ENCODE data around the gene SYNE2.
"Not testable (repeated sequence)": the region's sequence is repeated elsewhere in the genome, so short reads cannot be mapped to it uniquely, and the experiment has no call there.

SYNE2 gene

GRCh38 chr14:63966407-63966806, 113.6 kb downstream of the SYNE2 start:
- no peak for DNase-seq

- DNase-seq, result no peak
Observed at GRCh38 chr14:63972323-63972932, 119.6 kb downstream of the SYNE2 start.

- no peak for DNase-seq
Observed at GRCh38 chr14:63974176-63974575, 121.4 kb downstream of the SYNE2 start.

DNA sequence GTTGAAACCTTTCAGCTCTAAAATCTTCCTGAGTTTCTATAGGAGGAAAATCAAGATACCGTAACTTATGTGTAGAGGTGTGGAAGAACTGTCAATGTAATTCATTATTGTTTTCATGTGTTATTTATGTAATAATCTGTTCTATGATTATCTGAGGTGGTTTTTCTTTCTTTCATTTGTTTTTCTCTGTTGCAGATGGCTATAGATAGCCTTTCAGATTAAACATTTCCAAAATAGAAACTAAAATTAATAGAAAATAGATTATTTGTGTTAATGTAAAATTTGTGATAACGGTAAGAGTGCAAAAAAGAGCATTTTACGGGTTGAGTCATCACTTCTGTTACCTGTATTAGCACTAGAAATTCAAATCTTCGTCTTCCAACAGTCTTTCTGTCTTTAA, 128.8 kb downstream of the SYNE2 start:
- DNase-seq, result no peak

DNA sequence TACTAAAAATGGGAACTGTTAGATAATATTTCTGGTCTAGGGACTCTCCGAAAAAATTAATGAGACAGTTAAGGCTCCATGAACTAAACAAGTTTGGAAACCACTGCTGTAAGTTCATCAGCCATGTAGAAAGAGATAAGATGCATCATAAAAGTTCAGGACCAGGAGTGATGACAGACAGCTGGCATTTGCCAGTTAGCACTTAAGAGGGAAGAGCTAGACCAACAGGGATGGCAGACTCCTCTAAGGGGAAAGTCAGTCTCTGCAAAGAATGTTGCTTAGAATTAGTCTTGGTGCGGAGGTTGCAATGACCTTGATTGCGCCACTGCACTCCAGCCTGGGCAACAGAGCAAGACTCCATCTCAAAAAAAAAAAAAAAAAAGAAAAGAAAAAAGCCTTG, 129.4 kb downstream of the SYNE2 start:
- no peak for DNase-seq

GRCh38 chr14:63982629-63983028, 129.8 kb downstream of the SYNE2 start:
- no peak for DNase-seq

DNA sequence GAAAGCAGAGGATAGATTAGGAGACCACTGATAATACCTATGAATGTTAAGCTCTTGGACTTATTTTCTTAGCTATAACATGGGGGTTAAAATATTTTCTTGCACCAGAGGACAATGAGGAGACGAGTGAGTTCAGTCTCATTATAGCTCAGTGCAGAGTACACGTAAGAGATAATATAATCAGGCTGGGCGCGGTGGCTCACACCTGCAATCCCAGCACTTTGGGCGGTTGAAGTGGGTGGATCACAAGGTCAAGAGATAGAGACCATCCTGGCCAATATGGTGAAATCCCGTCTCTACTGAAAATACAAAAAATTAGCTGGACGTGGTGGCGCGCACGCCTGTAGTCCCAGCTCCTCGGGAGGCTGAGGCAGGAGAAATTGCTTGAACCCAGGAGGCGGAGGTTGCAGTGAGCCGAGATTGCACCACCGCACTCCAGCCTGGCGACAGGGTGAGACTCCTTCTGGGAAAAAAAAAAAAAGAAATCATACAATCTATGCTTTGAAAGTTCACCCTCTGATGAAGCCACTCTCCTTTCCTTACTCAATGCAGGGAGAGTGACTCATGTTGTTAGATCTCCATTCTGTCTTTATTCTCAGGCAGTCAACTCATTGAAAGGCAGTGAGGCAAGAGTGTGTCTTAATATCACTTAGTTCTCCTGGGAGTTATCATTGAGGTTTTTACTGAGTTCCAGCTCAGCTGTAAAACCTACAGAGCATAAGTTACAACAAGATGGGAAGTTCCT, 134.2 kb downstream of the SYNE2 start:
- DNase-seq, result no peak

- no peak for DNase-seq
Observed at GRCh38 chr14:63988579-63988978, 135.8 kb downstream of the SYNE2 start.

GRCh38 chr14:63991833-63992232, 139.0 kb downstream of the SYNE2 start:
- DNase-seq, result no peak

- no peak for DNase-seq
Observed at GRCh38 chr14:63992858-63993257, 140.1 kb downstream of the SYNE2 start.

DNA sequence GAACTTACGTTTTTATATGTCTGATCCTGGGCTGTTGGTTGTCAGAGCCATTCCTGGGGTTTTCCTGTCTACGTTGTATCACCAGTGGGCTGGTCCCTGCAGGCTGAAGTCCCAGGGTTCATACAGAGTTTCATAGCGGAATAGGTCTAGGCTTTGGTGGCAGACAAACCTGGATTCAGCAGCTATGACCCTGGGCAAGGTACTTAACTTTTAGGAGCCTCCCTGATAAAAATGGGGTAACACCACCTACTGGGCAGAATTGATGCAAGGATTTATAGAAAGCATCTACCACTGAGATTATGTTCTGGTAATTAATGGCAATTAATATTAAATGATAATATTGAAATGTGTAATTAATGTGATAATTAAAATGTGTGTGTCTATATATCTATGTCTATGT, 141.2 kb downstream of the SYNE2 start:
- DNase-seq, result no peak

DNA sequence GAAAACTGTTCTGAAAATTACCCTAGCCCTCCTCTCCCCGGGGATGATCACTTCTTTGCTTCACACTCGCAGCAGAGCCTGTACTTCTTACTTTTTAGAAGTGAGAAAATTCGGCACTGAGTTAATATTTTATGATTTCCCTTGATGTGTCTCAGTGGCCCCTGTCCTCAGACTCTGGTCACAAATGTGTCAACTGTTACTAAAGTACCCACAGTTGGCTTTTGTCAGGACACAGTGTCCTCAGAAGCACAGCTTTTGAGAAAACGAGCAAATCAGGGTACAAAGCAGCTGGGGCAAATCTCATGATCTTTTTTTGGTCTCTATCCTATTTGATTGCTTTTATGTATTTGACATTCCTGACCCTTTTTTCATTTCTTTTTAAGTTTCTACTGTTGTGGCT, 142.5 kb downstream of the SYNE2 start:
- no peak for DNase-seq

DNA sequence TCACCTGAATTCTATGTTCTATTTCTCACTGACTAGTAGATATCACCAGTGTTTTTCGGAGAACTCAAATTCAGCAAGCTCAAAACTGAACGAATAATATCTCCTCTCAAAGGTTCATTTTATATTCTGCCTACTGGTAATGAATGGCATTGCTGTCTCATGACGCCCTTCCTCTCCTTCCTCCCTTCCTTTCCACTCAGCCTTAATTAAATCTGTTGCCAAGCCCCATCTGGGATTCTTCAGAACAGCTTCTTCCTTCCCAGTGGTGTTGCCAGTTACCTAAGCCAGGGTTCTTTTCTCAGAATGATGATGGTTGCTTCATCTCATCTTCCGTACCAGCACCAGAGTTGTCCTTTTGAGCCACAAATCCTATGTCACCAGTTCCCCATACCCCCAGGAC, 143.2 kb downstream of the SYNE2 start:
- DNase-seq, result no peak

- no peak for DNase-seq
Observed at GRCh38 chr14:63996625-63997220, 143.9 kb downstream of the SYNE2 start.

- DNase-seq, result no peak
Observed at GRCh38 chr14:64000749-64001148, 147.9 kb downstream of the SYNE2 start.

GRCh38 chr14:64005822-64006221, 153.0 kb downstream of the SYNE2 start:
- DNase-seq, result no peak

DNA sequence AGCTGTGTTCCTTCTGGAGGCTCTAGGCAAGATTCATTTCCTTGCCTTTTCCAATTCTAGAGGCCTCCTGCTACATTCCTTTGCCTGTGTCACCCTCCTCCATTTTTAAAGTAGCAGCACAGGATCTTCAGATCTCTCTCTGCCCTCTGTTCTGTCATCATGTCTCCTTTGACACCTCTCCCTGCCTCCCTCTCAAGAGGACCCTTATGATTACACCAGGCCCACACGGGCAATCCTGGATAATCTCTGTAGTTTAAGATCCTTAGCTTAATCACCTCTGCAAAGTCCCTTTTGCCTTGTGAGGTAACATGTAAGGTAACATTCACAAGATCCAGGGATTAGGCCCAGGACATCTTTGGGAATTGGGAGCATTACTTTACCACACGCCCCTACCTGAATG, 155.2 kb downstream of the SYNE2 start:
- DNase-seq, result no peak

- DNase-seq, result no peak
Observed at GRCh38 chr14:64012003-64012402, 159.2 kb downstream of the SYNE2 start.

DNA sequence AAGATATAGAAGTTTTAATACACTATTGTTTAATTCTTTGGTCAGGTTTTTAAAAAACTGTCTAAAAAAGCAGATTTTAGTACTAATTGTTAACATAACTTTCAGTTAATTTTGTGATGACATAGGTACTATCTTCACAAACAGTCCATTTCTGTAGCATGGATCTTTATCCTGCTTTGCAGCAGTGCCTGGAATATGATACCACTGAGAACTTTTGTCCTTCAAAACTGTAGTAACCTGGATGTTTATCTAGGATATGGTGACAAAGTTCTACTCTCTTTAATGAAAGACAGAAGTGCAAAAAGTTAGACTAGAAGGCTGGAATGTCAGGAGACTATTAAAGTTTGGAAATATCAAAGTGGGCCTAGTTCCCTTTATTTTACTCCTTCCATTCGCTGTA, 159.9 kb downstream of the SYNE2 start:
- DNase-seq, result no peak

GRCh38 chr14:64025479-64025878, 172.7 kb downstream of the SYNE2 start:
- DNase-seq, result no peak

GRCh38 chr14:64026600-64026999, 173.8 kb downstream of the SYNE2 start:
- DNase-seq, result no peak

DNA sequence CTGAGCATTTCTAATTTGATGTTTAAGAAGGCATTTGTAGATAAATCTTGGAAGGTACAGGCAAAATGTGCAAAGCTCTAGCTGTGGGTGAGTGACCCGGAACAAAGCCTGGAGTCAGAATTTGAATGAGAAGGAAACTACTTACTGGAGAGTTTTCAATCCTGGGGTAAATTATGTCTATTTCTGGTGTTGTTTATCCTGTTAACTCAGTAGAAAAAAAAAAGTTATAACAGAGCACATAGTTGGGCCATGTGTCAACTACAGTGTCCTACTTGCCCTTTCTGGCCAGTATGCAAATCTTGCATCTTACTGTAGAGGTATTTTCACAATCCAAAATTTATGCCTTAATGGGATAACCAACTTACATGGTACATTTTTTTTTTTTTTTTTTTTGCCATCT, 182.3 kb downstream of the SYNE2 start:
- DNase-seq, result no peak

- not testable (repeated sequence) for DNase-seq
Observed at GRCh38 chr14:64037869-64038745, 185.3 kb downstream of the SYNE2 start.
